Measurements from ENCODE around the gene TMEM109. TPM values are rescaled to one million over a fixed set of nuclear protein-coding genes. Genes with fewer than 3 reads are reported as not detected.

Gene TMEM109
- total and polyA plus RNA-seq, 2 of the 8 experiments (the other 6 are each of a cell fraction or from before 2014, with no cell fraction given): 27.3 to 30.3 TPM

DNA sequence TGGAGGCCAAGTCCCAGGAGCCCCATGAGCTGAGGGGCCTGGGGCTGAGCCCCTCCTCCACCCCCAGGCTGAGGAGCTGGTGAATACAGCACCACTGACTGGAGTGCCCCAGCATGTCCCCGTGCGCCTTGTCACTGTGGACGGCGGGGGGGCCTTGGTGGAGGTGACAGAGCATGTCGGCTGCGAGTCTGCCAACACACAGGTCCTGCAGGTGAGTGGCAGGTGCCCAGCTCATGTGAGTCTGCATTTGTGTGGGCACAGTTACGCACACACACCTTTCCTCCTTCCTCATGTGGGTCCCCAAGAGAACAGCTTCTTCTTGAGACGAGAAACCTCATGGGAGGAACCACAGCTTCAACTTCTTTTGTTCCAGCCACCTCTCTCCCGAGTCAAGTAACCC lies 18.0 kb downstream of the TMEM109 start:
- H3K27ac ChIP-seq (ENCODE audit: low read depth, low read length): no peak overlapping the region
- no peak for TF ChIP-seq YY1 (IDR thresholded peaks at IDR 0.05; ENCODE audit: low read depth, low read length)
- TF ChIP-seq EGR1 (IDR thresholded peaks at IDR 0.05; ENCODE audit: borderline replicate concordance, low read depth, low read length): no peak
- TF ChIP-seq NANOG (IDR thresholded peaks at IDR 0.05; ENCODE audit: insufficient read depth, low read depth, low read length, poor library complexity, severe bottlenecking): no peak
- TF ChIP-seq SRF (IDR thresholded peaks at IDR 0.05; ENCODE audit: low read depth, low read length): no peak
- TF ChIP-seq KDM1A (IDR thresholded peaks at IDR 0.05; ENCODE audit: borderline replicate concordance, low read length): no peak
- no peak for TF ChIP-seq SIN3A (conservative IDR thresholded peaks at IDR 0.05 in 1 of 2, IDR thresholded peaks at IDR 0.05 in 1 of 2; ENCODE audit: low read depth in 1 of 2, low read length in 2 of 2)
- TF ChIP-seq CBX8 (IDR thresholded peaks at IDR 0.05; ENCODE audit: borderline replicate concordance, low read depth, low read length): no peak
- TF ChIP-seq SP4 (IDR thresholded peaks at IDR 0.05; ENCODE audit: low read length): no peak
- TF ChIP-seq CBX5 (IDR thresholded peaks at IDR 0.05; ENCODE audit: low read depth, low read length): no peak
- no peak for TF ChIP-seq RFX5 (IDR thresholded peaks at IDR 0.05; ENCODE audit: borderline replicate concordance, low read depth, low read length)
- TF ChIP-seq, protein P1, sequence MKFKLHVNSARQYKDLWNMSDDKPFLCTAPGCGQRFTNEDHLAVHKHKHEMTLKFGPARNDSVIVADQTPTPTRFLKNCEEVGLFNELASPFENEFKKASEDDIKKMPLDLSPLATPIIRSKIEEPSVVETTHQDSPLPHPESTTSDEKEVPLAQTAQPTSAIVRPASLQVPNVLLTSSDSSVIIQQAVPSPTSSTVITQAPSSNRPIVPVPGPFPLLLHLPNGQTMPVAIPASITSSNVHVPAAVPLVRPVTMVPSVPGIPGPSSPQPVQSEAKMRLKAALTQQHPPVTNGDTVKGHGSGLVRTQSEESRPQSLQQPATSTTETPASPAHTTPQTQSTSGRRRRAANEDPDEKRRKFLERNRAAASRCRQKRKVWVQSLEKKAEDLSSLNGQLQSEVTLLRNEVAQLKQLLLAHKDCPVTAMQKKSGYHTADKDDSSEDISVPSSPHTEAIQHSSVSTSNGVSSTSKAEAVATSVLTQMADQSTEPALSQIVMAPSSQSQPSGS (IDR thresholded peaks at IDR 0.05; ENCODE audit: low read length): no peak
- TF ChIP-seq PHF8 (conservative IDR thresholded peaks at IDR 0.05; ENCODE audit: low read depth, low read length): no peak

More for the DNA sequence above, 18.0 kb downstream of the TMEM109 start:
- Histone ChIP-seq H3K79me1 (ENCODE audit: low read depth, low read length) (0 out of 2 replicates have a peak, but pooled peaks cover 2% of the 10 kb centered on the region), H3K4me2 (ENCODE audit: insufficient read depth in 1 of 2, low read depth in 2 of 2, low read length in 2 of 2) (no peak overlapping the region), H3K79me2 (ENCODE audit: control insufficient read depth in 1 of 2, insufficient read depth in 2 of 2, low read length in 2 of 2) (no peaks in the 10 kb centered on the region), H4K20me1 (replicated peaks in 1 of 2; ENCODE audit: control insufficient read depth in 1 of 2, insufficient read depth in 2 of 2, low read length in 2 of 2) (peaks cover 5 to 9% of the 10 kb centered on the region in 2 experiments), H3K36me3 (ENCODE audit: control insufficient read depth in 2 of 4, insufficient read depth in 4 of 4, low read length in 3 of 4) (peaks cover 10 to 63% (median 27%) of the 10 kb centered on the region in 4 experiments; a peak in 7 of 8 replicates), H3K4me3 (ENCODE audit: extremely low read depth in 1 of 4, insufficient read depth in 2 of 4, low read depth in 3 of 4, low read length in 4 of 4) (no peak overlapping the region), H3K4me1 (replicated peaks in 1 of 4; ENCODE audit: control insufficient read depth in 3 of 4, insufficient read depth in 4 of 4, low read length in 3 of 4) (peaks cover 0 to 3% (median 1%) of the 10 kb centered on the region in 4 experiments; a peak in 4 of 7 replicates), H3K9ac (replicated peaks in 1 of 4; ENCODE audit: extremely low read depth in 1 of 4, low read depth in 3 of 4, low read length in 3 of 4) (no peak overlapping the region), H2BK120ac (replicated peaks; ENCODE audit: low read depth, low read length) (no peak overlapping the region), H3K18ac (ENCODE audit: extremely low read depth, low read length) (no peak overlapping the region), H4K8ac (ENCODE audit: extremely low read depth, insufficient read depth, low read length) (no peak overlapping the region; the same call in 1 of the 2 replicates), H4K5ac (ENCODE audit: insufficient read length, low read depth, low read length) (no peak overlapping the region), H3K14ac (ENCODE audit: insufficient read length) (no peak overlapping the region), H2BK15ac (ENCODE audit: low read length) (no peak overlapping the region), H3K27me3 (replicated peaks in 1 of 4; ENCODE audit: control insufficient read depth in 3 of 4, extremely low read depth in 1 of 4, insufficient read depth in 3 of 4, low read length in 3 of 4) (no peaks in the 10 kb centered on the region), H2AFZ (ENCODE audit: low read length) (no peak overlapping the region), H3K9me3 (ENCODE audit: insufficient read depth in 2 of 2, low read depth in 1 of 2, low read length in 1 of 2) (no peaks in the 10 kb centered on the region), H2AK5ac (ENCODE audit: low read depth, low read length) (no peak overlapping the region), H3K23me2 (ENCODE audit: low read depth, low read length) (no peaks in the 10 kb centered on the region), H3K4ac (replicated peaks; ENCODE audit: insufficient read length, low read depth, low read length) (no peak overlapping the region), H2BK5ac (ENCODE audit: low read depth, low read length) (no peak overlapping the region), H3K23ac (ENCODE audit: insufficient read length) (no peak overlapping the region), H2BK20ac (ENCODE audit: low read length) (no peak overlapping the region), H4K91ac (replicated peaks; ENCODE audit: insufficient read length, low read length) (no peak overlapping the region), H3K56ac (replicated peaks; ENCODE audit: insufficient read length, low read depth, low read length) (no peak overlapping the region), H2BK12ac (ENCODE audit: low read depth, low read length) (no peak overlapping the region)
- FAIRE-seq: no peak
- no peak for DNase-seq (ENCODE audit: low read depth in 1 of 2, low spot score in 2 of 2)
- WGBS, 2 experiments (ENCODE audit: extremely low coverage in 1 of 2, insufficient coverage in 1 of 2, insufficient read length in 1 of 2, insufficient replicate concordance in 2 of 2, low coverage in 1 of 2, low lambda C conversion rate in 2 of 2, missing lambda C conversion rate in 1 of 2): 90% methylated on average over 9 of the region's 9 CpGs; no CpG with 5 or more reads in 1 of the 2 experiments
- CTCF ChIA-PET (ENCODE audit: partially characterized antibody): interaction anchor here (0.8 to 1.6 kb wide), 5 partner anchors 9 to 37 kb away, joined by 3 to 4 read pairs (median 3); no protein-coding TSS in a partner anchor
- POLR2A ChIA-PET (ENCODE audit: partially characterized antibody): interaction anchor here (0.8 to 2.1 kb wide), 3 partner anchors 9 to 18 kb away, joined by 4 to 5 read pairs (median 5); partner anchors contain the start of gene TMEM109
